ENCODE data around the gene SSMEM1. TPM values are rescaled to one million over a fixed set of nuclear protein-coding genes. Genes with fewer than 3 reads are reported as not detected.

Gene SSMEM1
- total RNA-seq, 1 experiment from 2014 or later = not detected

DNA sequence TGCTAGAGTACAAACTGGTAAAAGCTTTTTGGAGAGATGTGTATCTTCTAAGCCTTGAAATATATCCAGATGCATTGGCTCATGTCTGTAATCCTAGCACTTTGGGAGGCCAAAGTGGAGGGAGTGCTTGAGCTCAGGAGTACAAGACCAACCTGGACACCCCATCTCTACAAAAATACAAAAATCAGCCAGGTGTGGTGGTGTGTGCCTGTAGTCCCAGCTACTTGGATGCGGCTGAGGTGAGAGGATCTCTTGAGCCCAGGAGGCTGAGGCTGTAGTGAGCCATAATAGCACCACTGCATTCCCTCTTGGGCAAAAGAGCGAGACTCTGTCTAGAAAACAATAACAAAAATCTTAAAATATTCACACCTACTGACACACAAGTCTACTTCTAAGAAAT, 28.0 kb upstream of the SSMEM1 start:
- no peaks in the 10 kb centered on the region for H3K4me1 ChIP-seq (ENCODE audit: insufficient read depth, low read length)
- no peak overlapping the region for H4K91ac ChIP-seq (ENCODE audit: insufficient read length, low read depth, low read length)
- no peak overlapping the region for H3K9ac ChIP-seq (ENCODE audit: extremely low read depth, insufficient read length, low read length)
- TF ChIP-seq, protein P1, sequence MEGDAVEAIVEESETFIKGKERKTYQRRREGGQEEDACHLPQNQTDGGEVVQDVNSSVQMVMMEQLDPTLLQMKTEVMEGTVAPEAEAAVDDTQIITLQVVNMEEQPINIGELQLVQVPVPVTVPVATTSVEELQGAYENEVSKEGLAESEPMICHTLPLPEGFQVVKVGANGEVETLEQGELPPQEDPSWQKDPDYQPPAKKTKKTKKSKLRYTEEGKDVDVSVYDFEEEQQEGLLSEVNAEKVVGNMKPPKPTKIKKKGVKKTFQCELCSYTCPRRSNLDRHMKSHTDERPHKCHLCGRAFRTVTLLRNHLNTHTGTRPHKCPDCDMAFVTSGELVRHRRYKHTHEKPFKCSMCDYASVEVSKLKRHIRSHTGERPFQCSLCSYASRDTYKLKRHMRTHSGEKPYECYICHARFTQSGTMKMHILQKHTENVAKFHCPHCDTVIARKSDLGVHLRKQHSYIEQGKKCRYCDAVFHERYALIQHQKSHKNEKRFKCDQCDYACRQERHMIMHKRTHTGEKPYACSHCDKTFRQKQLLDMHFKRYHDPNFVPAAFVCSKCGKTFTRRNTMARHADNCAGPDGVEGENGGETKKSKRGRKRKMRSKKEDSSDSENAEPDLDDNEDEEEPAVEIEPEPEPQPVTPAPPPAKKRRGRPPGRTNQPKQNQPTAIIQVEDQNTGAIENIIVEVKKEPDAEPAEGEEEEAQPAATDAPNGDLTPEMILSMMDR (conservative IDR thresholded peaks at IDR 0.05) = no peak
- no peak overlapping the region for H3K4ac ChIP-seq (ENCODE audit: low read depth, low read length)
- H4K8ac ChIP-seq (replicated peaks; ENCODE audit: insufficient read length, low read depth, low read length) = no peak overlapping the region
- no peaks in the 10 kb centered on the region for H3K9me3 ChIP-seq (ENCODE audit: control insufficient read depth, low read depth, low read length)
- no peak overlapping the region for H3K4me2 ChIP-seq (ENCODE audit: insufficient read depth, insufficient read length, low read length)
- no CpG with 5 or more reads among the region's 2 CpGs for WGBS (ENCODE audit: extremely low coverage, insufficient read length, low lambda C conversion rate)
- no peak overlapping the region for H3K4me3 Mint-ChIP-seq
- H4K5ac ChIP-seq (ENCODE audit: insufficient read length, low read depth, low read length) = no peak overlapping the region
- H3K14ac ChIP-seq (ENCODE audit: insufficient read depth, low read length) = no peak overlapping the region
- no peaks in the 10 kb centered on the region for H3K27me3 Mint-ChIP-seq (ENCODE audit: low read depth)
- H4K20me1 ChIP-seq (ENCODE audit: control insufficient read depth, insufficient read depth, insufficient read length) = no peaks in the 10 kb centered on the region
- no peak overlapping the region for H2AK5ac ChIP-seq (ENCODE audit: insufficient read length, low read length)
- no peak overlapping the region for H2BK20ac ChIP-seq (ENCODE audit: low read depth, low read length, poor library complexity, severe bottlenecking)
- no peaks in the 10 kb centered on the region for H3K27me3 ChIP-seq (ENCODE audit: insufficient read depth, low read length)
- no peak for DNase-seq
- H3K36me3 Mint-ChIP-seq (ENCODE audit: insufficient read depth in 1 of 3, low read depth in 3 of 3) = peaks cover 23 to 66% (median 52%) of the 10 kb centered on the region in 3 experiments; a peak in 6 of 7 replicates
- no peak overlapping the region for H3K56ac ChIP-seq (ENCODE audit: insufficient read length, low read depth, low read length)
- no peak overlapping the region for H3T11ph ChIP-seq (ENCODE audit: low read length)
- no peaks in the 10 kb centered on the region for H3K4me1 Mint-ChIP-seq
- no peaks in the 10 kb centered on the region for H3K23me2 ChIP-seq (ENCODE audit: insufficient read length, low read depth, low read length, poor library complexity, severe bottlenecking)
- H3K18ac ChIP-seq (ENCODE audit: insufficient read length, low read depth, low read length) = no peak overlapping the region
- no peaks in the 10 kb centered on the region for H3K79me1 ChIP-seq (ENCODE audit: insufficient read depth, low read depth, low read length, poor library complexity, severe bottlenecking)
- no peak overlapping the region for H2BK12ac ChIP-seq (ENCODE audit: insufficient read length, low read depth, low read length)
- H2BK120ac ChIP-seq (ENCODE audit: low read depth, low read length, poor library complexity, severe bottlenecking) = no peak overlapping the region
- H3K27ac ChIP-seq (ENCODE audit: insufficient read length, low read depth, low read length) = no peak overlapping the region
- H3K27ac Mint-ChIP-seq = no peak overlapping the region
- H2AFZ ChIP-seq (ENCODE audit: low read length) = no peak overlapping the region
- H2BK15ac ChIP-seq (ENCODE audit: low read depth, low read length) = no peak overlapping the region
- H3K79me2 ChIP-seq (ENCODE audit: insufficient read depth, low read length) = no peaks in the 10 kb centered on the region
- no peaks in the 10 kb centered on the region for H3K9me3 Mint-ChIP-seq
- H2BK5ac ChIP-seq (ENCODE audit: insufficient read length, low read length) = no peak overlapping the region
- H3K23ac ChIP-seq (ENCODE audit: insufficient read length, low read depth, low read length) = no peak overlapping the region
